ENCODE results near the gene P3H2.
"Not testable (repeated sequence)": the region's sequence is repeated elsewhere in the genome, so short reads cannot be mapped to it uniquely, and the experiment has no call there.

P3H2 gene

GRCh38 chr3:190084983-190085382 is 35.7 kb downstream of the P3H2 start:
- no peak for TF ChIP-seq CTCF (IDR thresholded peaks at IDR 0.05)
- TF ChIP-seq ZFX (IDR thresholded peaks at IDR 0.05; ENCODE audit: borderline replicate concordance), result no peak
- no peak overlapping the region for H3K27ac ChIP-seq

GRCh38 chr3:190083635-190084034 is 37.1 kb downstream of the P3H2 start:
- TF ChIP-seq CTCF (IDR thresholded peaks at IDR 0.05) (no peak), ZFX (IDR thresholded peaks at IDR 0.05; ENCODE audit: borderline replicate concordance) (no peak)

GRCh38 chr3:190081389-190081788 is 39.3 kb downstream of the P3H2 start:
- H3K27ac ChIP-seq, result no peak overlapping the region
- no peak for TF ChIP-seq ZFX (IDR thresholded peaks at IDR 0.05; ENCODE audit: borderline replicate concordance)
- no peak for TF ChIP-seq CTCF (IDR thresholded peaks at IDR 0.05)

More at GRCh38 chr3:190083635-190084034, 37.1 kb downstream of the P3H2 start:
- no peak overlapping the region for H3K27ac ChIP-seq

- H3K27ac ChIP-seq, result not testable (repeated sequence)
Measured at GRCh38 chr3:190079173-190079572, 41.5 kb downstream of the P3H2 start.

- no peak for TF ChIP-seq ZFX (IDR thresholded peaks at IDR 0.05; ENCODE audit: borderline replicate concordance)
- no peak overlapping the region for H3K27ac ChIP-seq
Measured at GRCh38 chr3:190077395-190078045, 43.2 kb downstream of the P3H2 start.

- TF ChIP-seq ZFX (IDR thresholded peaks at IDR 0.05; ENCODE audit: borderline replicate concordance) (no peak), CTCF (IDR thresholded peaks at IDR 0.05) (no peak)
- no peak overlapping the region for H3K27ac ChIP-seq
Measured at GRCh38 chr3:190076601-190077394, 43.9 kb downstream of the P3H2 start.

GRCh38 chr3:190076136-190076535 is 44.6 kb downstream of the P3H2 start:
- TF ChIP-seq ZFX (IDR thresholded peaks at IDR 0.05; ENCODE audit: borderline replicate concordance), result no peak
- TF ChIP-seq CTCF (IDR thresholded peaks at IDR 0.05), result no peak
- H3K27ac ChIP-seq, result no peak overlapping the region

- TF ChIP-seq CTCF (IDR thresholded peaks at IDR 0.05), result no peak
- H3K27ac ChIP-seq, result no peak overlapping the region
Measured at GRCh38 chr3:190074817-190075216, 45.9 kb downstream of the P3H2 start.

All from 22Rv1 (cell line).